GM19351 (cell line): ENCODE measurements around the gene PIRT.

ENCODE experiments used
- ATAC-seq: cut with Tn5 transposase; IDR thresholded peaks from one replicate; pipeline ENCODE4 v1.9.1; 2021; ENCODE audit warnings: mild to moderate bottlenecking, moderate library complexity; ENCODE audit not compliant: unreplicated experiment

PIRT gene

GRCh38 chr17:10790491-10791401 lies 47.1 kb downstream of the PIRT start:
- no peak for ATAC-seq

GRCh38 chr17:10789694-10790271 lies 48.1 kb downstream of the PIRT start:
- ATAC-seq, result no peak

GRCh38 chr17:10787306-10788045 lies 50.4 kb downstream of the PIRT start:
- ATAC-seq, result no peak

GRCh38 chr17:10785295-10785694 lies 52.6 kb downstream of the PIRT start:
- no peak for ATAC-seq

- no peak for ATAC-seq
These were observed 58.3 kb downstream of the PIRT start for GRCh38 chr17:10779609-10780008.

- no peak for ATAC-seq
These were observed 60.0 kb downstream of the PIRT start for GRCh38 chr17:10777890-10778289.

- no peak for ATAC-seq
These were observed 60.6 kb downstream of the PIRT start for GRCh38 chr17:10777131-10777807.

GRCh38 chr17:10776381-10776780 lies 61.5 kb downstream of the PIRT start:
- ATAC-seq, result no peak

- ATAC-seq, result no peak
These were observed 62.0 kb downstream of the PIRT start for GRCh38 chr17:10775740-10776356.

GRCh38 chr17:10775058-10775457 lies 62.8 kb downstream of the PIRT start:
- ATAC-seq, result no peak

GRCh38 chr17:10773391-10773790 lies 64.5 kb downstream of the PIRT start:
- ATAC-seq, result no peak
